C4-2B (cell line): ENCODE results near the gene DAP3.
"Not testable (repeated sequence)": the region's sequence is repeated elsewhere in the genome, so short reads cannot be mapped to it uniquely, and the experiment has no call there.

Experiments
- H3K27ac ChIP-seq: fragments of 450-650 bp; 2 replicates; pipeline ENCODE4 v1.5.1; 2017
- ZFX ChIP-seq: fragments of 450-650 bp; IDR thresholded peaks from 2 replicates; pipeline ENCODE4 v1.6.1; 2017
- TF ChIP-seq, protein P1 (sequence below): fragments of 450-650 bp; conservative IDR thresholded peaks from 2 replicates; pipeline ENCODE4 v1.5.1; 2017; ENCODE audit warnings: mild to moderate bottlenecking

DAP3 gene

DNA sequence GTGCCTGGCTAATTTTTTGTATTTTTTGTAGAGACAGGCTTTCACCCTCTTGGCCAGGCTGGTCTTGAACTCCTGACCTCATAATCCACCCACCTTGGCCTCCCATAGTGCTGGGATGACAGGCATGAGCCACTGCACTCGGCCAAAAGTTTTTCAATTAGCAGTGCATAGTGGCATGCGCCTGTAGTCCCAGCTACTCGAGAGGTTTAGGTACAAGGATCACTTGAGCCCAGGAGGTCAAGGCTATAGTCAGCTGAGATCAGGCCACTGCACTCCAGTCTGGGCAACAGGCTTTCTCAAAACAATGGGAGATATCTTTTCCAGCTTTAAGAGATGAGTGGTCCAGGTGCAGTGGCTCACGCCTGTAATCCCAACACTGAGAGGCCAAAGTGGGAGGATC lies 30.8 kb downstream of the DAP3 start:
- H3K27ac ChIP-seq, result no peak overlapping the region
- TF ChIP-seq ZFX, result no peak
- TF ChIP-seq, protein P1, sequence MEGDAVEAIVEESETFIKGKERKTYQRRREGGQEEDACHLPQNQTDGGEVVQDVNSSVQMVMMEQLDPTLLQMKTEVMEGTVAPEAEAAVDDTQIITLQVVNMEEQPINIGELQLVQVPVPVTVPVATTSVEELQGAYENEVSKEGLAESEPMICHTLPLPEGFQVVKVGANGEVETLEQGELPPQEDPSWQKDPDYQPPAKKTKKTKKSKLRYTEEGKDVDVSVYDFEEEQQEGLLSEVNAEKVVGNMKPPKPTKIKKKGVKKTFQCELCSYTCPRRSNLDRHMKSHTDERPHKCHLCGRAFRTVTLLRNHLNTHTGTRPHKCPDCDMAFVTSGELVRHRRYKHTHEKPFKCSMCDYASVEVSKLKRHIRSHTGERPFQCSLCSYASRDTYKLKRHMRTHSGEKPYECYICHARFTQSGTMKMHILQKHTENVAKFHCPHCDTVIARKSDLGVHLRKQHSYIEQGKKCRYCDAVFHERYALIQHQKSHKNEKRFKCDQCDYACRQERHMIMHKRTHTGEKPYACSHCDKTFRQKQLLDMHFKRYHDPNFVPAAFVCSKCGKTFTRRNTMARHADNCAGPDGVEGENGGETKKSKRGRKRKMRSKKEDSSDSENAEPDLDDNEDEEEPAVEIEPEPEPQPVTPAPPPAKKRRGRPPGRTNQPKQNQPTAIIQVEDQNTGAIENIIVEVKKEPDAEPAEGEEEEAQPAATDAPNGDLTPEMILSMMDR, result no peak

- TF ChIP-seq, protein P1, result no peak
- no peak for TF ChIP-seq ZFX
- no peak overlapping the region for H3K27ac ChIP-seq
These were observed 36.3 kb downstream of the DAP3 start for GRCh38 chr1:155725142-155725541.

GRCh38 chr1:155729031-155729898 lies 40.4 kb downstream of the DAP3 start:
- H3K27ac ChIP-seq, result no peak overlapping the region
- TF ChIP-seq ZFX, result no peak
- TF ChIP-seq, protein P1, result peak; percentile 87

DNA sequence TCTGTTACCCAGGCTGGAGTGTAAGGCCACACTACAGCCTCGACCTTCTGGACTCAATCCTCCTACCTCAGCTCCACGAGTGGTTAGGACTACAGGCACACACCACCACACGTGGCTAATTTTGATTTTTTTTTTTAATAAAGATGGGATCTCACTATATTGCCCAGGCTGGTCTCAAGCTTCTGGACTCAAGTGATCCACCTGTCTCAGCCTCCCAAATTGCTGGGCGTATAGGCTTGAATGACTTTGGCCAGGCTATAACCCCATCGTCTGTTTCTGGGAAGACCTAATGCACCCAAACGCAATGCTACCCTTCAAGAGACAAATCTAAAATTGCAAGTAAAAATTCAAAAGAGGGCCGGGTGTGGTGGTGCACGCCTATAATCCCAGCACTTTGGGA lies 52.1 kb downstream of the DAP3 start:
- no peak overlapping the region for H3K27ac ChIP-seq
- TF ChIP-seq ZFX, result no peak
- TF ChIP-seq, protein P1, result no peak

- no peak overlapping the region for H3K27ac ChIP-seq
- no peak for TF ChIP-seq ZFX
- TF ChIP-seq, protein P1, result no peak
These were observed 53.0 kb downstream of the DAP3 start for GRCh38 chr1:155741908-155742307.

DNA sequence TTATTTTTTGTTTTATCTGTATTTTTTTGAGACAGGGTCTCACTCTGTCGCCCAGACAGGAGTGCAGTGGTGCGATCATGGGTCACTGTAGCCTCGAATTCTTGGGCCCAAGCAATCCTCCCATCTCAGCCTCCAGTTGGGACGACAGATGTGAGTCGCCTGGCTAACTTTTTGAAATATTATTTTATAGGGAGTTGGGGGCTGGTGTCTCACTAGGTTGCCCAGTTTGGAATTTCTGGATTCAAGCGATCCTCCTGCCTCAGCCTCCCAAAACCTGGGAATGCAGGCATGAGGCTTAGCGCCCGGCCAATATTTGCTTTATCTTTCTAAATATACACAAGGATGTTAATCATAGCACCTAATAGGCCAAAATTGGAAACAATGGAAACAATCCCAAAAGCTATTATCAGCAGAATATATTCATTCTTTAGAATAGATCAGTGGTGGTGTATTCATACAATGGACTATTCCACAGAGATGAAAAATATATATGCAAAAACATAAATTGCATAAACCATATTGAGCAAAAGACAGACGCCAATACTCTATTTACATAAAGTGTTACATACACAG lies 55.9 kb downstream of the DAP3 start:
- TF ChIP-seq, protein P1, result no peak
- no peak for TF ChIP-seq ZFX
- peak overlapping the region; percentile 80 for H3K27ac ChIP-seq

DNA sequence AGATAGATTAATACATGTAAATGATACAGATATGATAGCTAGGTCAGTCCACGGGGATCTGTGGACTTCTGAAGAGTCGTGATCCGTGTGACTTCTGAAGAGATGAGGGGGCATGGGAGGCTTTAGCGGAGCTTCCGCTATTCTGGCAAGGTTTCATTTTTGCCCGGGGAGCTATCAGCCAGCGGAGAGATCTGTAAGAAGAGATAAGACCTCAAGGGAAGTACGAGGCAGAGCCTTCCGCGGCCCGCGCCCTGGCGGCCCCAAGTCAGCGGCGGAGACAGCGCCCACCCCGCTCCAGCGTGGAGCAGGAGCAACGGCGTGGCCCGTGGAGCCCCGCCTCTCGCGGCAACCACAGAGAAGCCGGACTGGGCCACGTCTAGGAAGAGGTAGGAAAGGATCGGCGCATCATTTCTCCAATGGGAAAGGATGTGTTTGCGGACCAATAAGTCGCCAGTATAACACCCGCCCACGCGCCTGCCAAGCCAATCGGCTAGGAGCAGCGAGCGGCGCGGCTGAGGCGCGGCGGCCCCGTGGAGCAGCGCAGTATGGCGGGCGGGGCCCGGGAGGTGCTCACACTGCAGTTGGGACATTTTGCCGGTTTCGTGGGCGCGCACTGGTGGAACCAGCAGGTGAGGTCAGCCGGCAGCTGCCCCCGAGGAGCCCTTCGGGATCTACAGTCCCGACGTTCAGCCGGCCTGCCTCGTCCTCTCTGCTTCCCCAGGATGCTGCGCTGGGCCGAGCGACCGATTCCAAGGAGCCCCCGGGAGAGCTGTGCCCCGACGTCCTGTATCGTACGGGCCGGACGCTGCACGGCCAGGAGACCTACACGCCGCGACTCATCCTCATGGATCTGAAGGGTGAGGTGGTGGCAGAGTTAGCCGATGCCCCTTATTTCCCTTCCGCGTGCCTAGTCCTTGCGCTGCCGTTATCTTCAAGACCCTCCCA lies 56.7 kb downstream of the DAP3 start:
- peak overlapping the region; percentile 80 for H3K27ac ChIP-seq

GRCh38 chr1:155747586-155747985 lies 58.7 kb downstream of the DAP3 start:
- not testable (repeated sequence) for H3K27ac ChIP-seq

DNA sequence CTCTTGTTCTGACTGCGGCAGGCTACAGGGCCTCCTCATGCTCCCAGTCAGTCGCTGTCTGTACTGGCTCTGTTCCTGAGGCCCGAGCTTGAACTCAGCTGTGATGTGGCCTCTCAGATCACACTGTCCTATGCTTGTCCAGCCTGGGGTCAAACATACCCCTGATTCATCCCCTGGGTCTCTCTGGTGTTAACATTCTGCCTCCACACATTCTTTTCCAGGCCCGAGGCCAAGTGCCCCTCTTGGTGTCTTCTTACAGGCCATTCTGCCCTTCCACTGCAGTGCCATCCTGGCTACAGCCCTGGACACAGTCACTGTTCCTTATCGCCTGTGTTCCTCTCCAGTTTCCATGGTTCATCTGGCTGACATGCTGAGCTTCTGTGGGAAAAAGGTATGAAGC lies 59.2 kb downstream of the DAP3 start:
- H3K27ac ChIP-seq, result not testable (repeated sequence)

GRCh38 chr1:155759017-155759416 lies 70.1 kb downstream of the DAP3 start:
- not testable (repeated sequence) for H3K27ac ChIP-seq
